Adrenal gland (tissue), 12 donors: ENCODE results near the gene AGBL4. TPM values are rescaled to one million over a fixed set of nuclear protein-coding genes. Genes with fewer than 3 reads are reported as not detected.
A peak's percentile ranks its signal among the peaks of the same experiment; 100 is the strongest.

Experiments
- DNase-seq, 7 donors: peaks; one replicate each; pipeline ENCODE4 v3.0.0-alpha.2; 2019 to 2020
- H3K27ac ChIP-seq, 5 donors: fragments of 200-600 bp; sonication (generic) in 4 of 5; 1 replicate in 3 of 5; 2 replicates in 2 of 5; pipeline versions ENCODE4 v1.5.1 to v1.8.0; 2016 to 2020; ENCODE audit warnings: mild to moderate bottlenecking in 1 of 5
- H3K27me3 ChIP-seq: fragments of 200-600 bp; 2 replicates; pipeline ENCODE4 v1.8.0; 2021
- H3K36me3 ChIP-seq, 2 donors: fragments of 200-600 bp; replicated peaks in 1 of 2; 1 replicate in 1 of 2; 2 replicates in 1 of 2; pipeline versions ENCODE4 v1.5.1 to v1.8.0; 2018 to 2022
- H3K4me1 ChIP-seq, 2 donors: fragments of 200-600 bp; replicated peaks in 1 of 2; 1 replicate in 1 of 2; 2 replicates in 1 of 2; pipeline versions ENCODE4 v1.5.1 to v1.8.0; 2018 to 2021
- H3K4me3 ChIP-seq, 4 donors: fragments of 200-600 bp; sonication (generic) in 3 of 4; one replicate each; pipeline ENCODE4 v1.5.1; 2016 to 2018
- H3K9me3 ChIP-seq, 3 donors: fragments of 200-600 bp; sonication (generic) in 1 of 3; replicated peaks in 1 of 3; 1 replicate in 2 of 3; 2 replicates in 1 of 3; pipeline versions ENCODE4 v1.5.1 to v1.8.0; 2016 to 2021
- CTCF ChIP-seq, 6 experiments: fragments of 450-650 bp in 4 of 6; fragments of 200-600 bp in 2 of 6; sonication (generic) in 1 of 6; IDR thresholded peaks; 1 replicate in 5 of 6; 2 replicates in 1 of 6; pipeline versions ENCODE4 v1.5.1 to v1.8.0; 2016 to 2021; ENCODE audit warnings: antibody characterized with exemption in 6 of 6, mild to moderate bottlenecking in 2 of 6, moderate library complexity in 1 of 6
- POLR2A ChIP-seq, 2 donors: fragments of 450-650 bp; IDR thresholded peaks; one replicate each; pipeline ENCODE4 v1.6.1; 2017; ENCODE audit warnings: antibody characterized with exemption in 2 of 2, mild to moderate bottlenecking in 2 of 2, moderate library complexity in 1 of 2
- WGBS, 4 donors: extraction: QIAGEN DNeasy Blood & Tissue Kit in 2 of 4; methylation state at CpG; one replicate each; pipeline versions ENCODE4 v1.1.5 to v1.1.7; 2013 to 2017; 5-methylcytosine and 5-hydroxymethylcytosine counted together
- intact Hi-C, 2 donors: fragments of 100-400 bp; cut with DNase I; formaldehyde crosslinking; loops; one replicate each; pipeline versions ENCODE4 v1.14.1 to v1.15.0; 2022 to 2023
- polyA plus RNA-seq, 3 donors: library from polyadenylated mRNA; stranded (reverse); fragments of 200-250 nt in 2 of 3; fragments of 350-450 nt in 1 of 3; fragmentation: Illumina TruSeq in 1 of 3; extraction: RNeasy Lipid Tissue Mini Kit (QIAGEN cat#74804) in 1 of 3; gene quantifications; one replicate each; pipeline ENCODE4 v1.2.3, GENCODE V29; 2013 to 2014
- total RNA-seq, 9 donors: library from RNA; depleted of rRNA in 4 of 9; stranded (reverse); fragments of >200 nt in 4 of 9; fragments of 120-200 nt in 1 of 9; fragmentation: NEBNext Ultra II Directional in 1 of 9; extraction: Animal tissue kit (Norgen Biotek cat#: 25700) in 1 of 9; gene quantifications; one replicate each; pipeline versions ENCODE4 v1.1.0 to v1.2.4, GENCODE V29; 2013 to 2023
- donor health status: healthy with polysubstance abuse.
- donor health status: Bipolar disorder and iron deficiency.
- donor health status: DM: yes; HTN: yes; CAD: no.
- donor health status: DM: no; HTN: no; CAD: no.
- donor health status: DM: no; HTN: no; CAD: no.
- donor health status: DM: yes; HTN: yes; CAD: no.

AGBL4 gene
- total and polyA plus RNA-seq, 12 donors = 0.10 to 1.9 (median 0.80) TPM; not detected in 2

- H3K4me3 ChIP-seq = no peak overlapping the region
- peaks cover 16 to 39% of the 10 kb centered on the region in 2 donors for H3K4me1 ChIP-seq
- no peaks in the 10 kb centered on the region for H3K27me3 ChIP-seq
- TF ChIP-seq CTCF (IDR thresholded peaks at IDR 0.05) = no peak
- no peak for TF ChIP-seq POLR2A (IDR thresholded peaks at IDR 0.05)
- H3K27ac ChIP-seq = peak overlapping the region in 1 of 5 donors; percentile 28
- intact Hi-C loops = loop anchor here in 1 of 2 donors (10.0 kb wide), 1 partner anchor 290 kb away; no protein-coding TSS in a partner anchor
- H3K36me3 ChIP-seq = no peaks in the 10 kb centered on the region
- no peak for DNase-seq
- no peaks in the 10 kb centered on the region for H3K9me3 ChIP-seq
- WGBS, 4 donors = 41 to 55% (median 44%) methylated on average over 1 of the region's 1 CpG
Measured at GRCh38 chr1:48495166-48495565, 1528.6 kb downstream of the AGBL4 start.

GRCh38 chr1:48493970-48494769 is 1529.6 kb downstream of the AGBL4 start:
- Histone ChIP-seq H3K4me1 (peaks cover 16 to 39% of the 10 kb centered on the region in 2 donors), H3K9me3 (no peaks in the 10 kb centered on the region), H3K27me3 (no peaks in the 10 kb centered on the region), H3K4me3 (no peak overlapping the region), H3K36me3 (no peaks in the 10 kb centered on the region), H3K27ac (peak overlapping the region in 4 of 5 donors; percentile 22 to 83 (median 36))
- intact Hi-C loops = loop anchor here in 1 of 2 donors (10.0 kb wide), 1 partner anchor 289 kb away; no protein-coding TSS in a partner anchor
- 50 to 64% (median 57%) methylated on average over 5 of the region's 5 CpGs for WGBS, 4 donors
- TF ChIP-seq CTCF (IDR thresholded peaks at IDR 0.05) = no peak
- TF ChIP-seq POLR2A (IDR thresholded peaks at IDR 0.05) = no peak
- peak in 6 of 7 donors; percentile 32 to 79 (median 54) for DNase-seq

- TF ChIP-seq POLR2A (IDR thresholded peaks at IDR 0.05) = no peak
- peaks cover 14 to 34% of the 10 kb centered on the region in 2 donors for H3K4me1 ChIP-seq
- no peak for DNase-seq
- H3K36me3 ChIP-seq = no peaks in the 10 kb centered on the region
- H3K4me3 ChIP-seq = no peak overlapping the region
- H3K9me3 ChIP-seq = no peaks in the 10 kb centered on the region
- H3K27me3 ChIP-seq = no peaks in the 10 kb centered on the region
- 73 to 77% (median 74%) methylated on average over 5 of the region's 5 CpGs for WGBS, 4 donors
- H3K27ac ChIP-seq = no peak overlapping the region
- intact Hi-C loops = loop anchor here in 1 of 2 donors (10.0 kb wide), 1 partner anchor 288 kb away; no protein-coding TSS in a partner anchor
Measured at GRCh38 chr1:48493041-48493440, 1530.7 kb downstream of the AGBL4 start.

GRCh38 chr1:48492392-48492791 is 1531.4 kb downstream of the AGBL4 start:
- intact Hi-C loops = loop anchor here in 1 of 2 donors (10.0 kb wide), 1 partner anchor 288 kb away; no protein-coding TSS in a partner anchor

More at GRCh38 chr1:48492392-48492791, 1531.4 kb downstream of the AGBL4 start:
- peaks cover 11 to 31% of the 10 kb centered on the region in 2 donors for H3K4me1 ChIP-seq
- no peaks in the 10 kb centered on the region for H3K27me3 ChIP-seq
- H3K9me3 ChIP-seq = no peaks in the 10 kb centered on the region
- DNase-seq = peak; percentile 68 to 92 (median 79)
- no peak overlapping the region for H3K4me3 ChIP-seq
- no peaks in the 10 kb centered on the region for H3K36me3 ChIP-seq
- H3K27ac ChIP-seq = peak overlapping the region in 1 of 5 donors; percentile 15
- TF ChIP-seq CTCF (IDR thresholded peaks at IDR 0.05) (no peak), POLR2A (IDR thresholded peaks at IDR 0.05) (no peak)
